Heart right ventricle (tissue), 16 donors: ENCODE data around the gene CCDC28A. TPM values are rescaled to one million over a fixed set of nuclear protein-coding genes. Genes with fewer than 3 reads are reported as not detected.
A peak's percentile ranks its signal among the peaks of the same experiment; 100 is the strongest.

Experiments
- ATAC-seq, 8 donors: fragments of 200-7000 bp; cut with Tn5 transposase; one replicate each; pipeline ENCODE4 v1.9.1; 2020; ENCODE audit warnings: mild to moderate bottlenecking in 8 of 8, moderate library complexity in 8 of 8, moderate number of reproducible peaks in 1 of 8
- DNase-seq, 2 donors: peaks; one replicate each; pipeline ENCODE4 v3.0.0-alpha.2; 2020
- H3K27ac ChIP-seq, 10 donors: fragments of 200-600 bp; sonication (generic) in 2 of 10; one replicate each; pipeline versions ENCODE4 v1.5.0 to v1.8.0; 2020 to 2022; ENCODE audit warnings: mild to moderate bottlenecking in 3 of 10
- H3K27me3 ChIP-seq, 7 donors: fragments of 200-600 bp; one replicate each; pipeline ENCODE4 v1.8.0; 2021 to 2022; ENCODE audit warnings: mild to moderate bottlenecking in 2 of 7
- H3K36me3 ChIP-seq, 9 donors: fragments of 200-600 bp; sonication (generic) in 1 of 9; one replicate each; pipeline versions ENCODE4 v1.5.0 to v1.8.0; 2020 to 2022; ENCODE audit warnings: mild to moderate bottlenecking in 2 of 9
- H3K4me1 ChIP-seq, 9 donors: fragments of 200-600 bp; sonication (generic) in 1 of 9; one replicate each; pipeline versions ENCODE4 v1.5.0 to v1.8.0; 2020 to 2022; ENCODE audit warnings: mild to moderate bottlenecking in 4 of 9
- H3K4me3 ChIP-seq, 10 donors: fragments of 200-600 bp; sonication (generic) in 2 of 10; one replicate each; pipeline versions ENCODE4 v1.5.0 to v1.8.0; 2020 to 2022; ENCODE audit warnings: mild to moderate bottlenecking in 7 of 10, moderate library complexity in 2 of 10
- H3K9me3 ChIP-seq, 11 donors: fragments of 200-600 bp in 10 of 11; sonication (generic) in 2 of 11; one replicate each; pipeline versions ENCODE4 v1.5.0 to v1.8.0; 2013 to 2022; ENCODE audit warnings: mild to moderate bottlenecking in 2 of 11, control low read depth in 1 of 11, moderate library complexity in 1 of 11
- WGBS, 2 donors: extraction: QIAGEN DNeasy Blood & Tissue Kit; methylation state at CpG; one replicate each; pipeline ENCODE4 v1.1.7; 2013; ENCODE audit warnings: inconsistent platforms in 1 of 2; 5-methylcytosine and 5-hydroxymethylcytosine counted together
- intact Hi-C, 10 donors: fragments of 100-400 bp; cut with DNase I; formaldehyde crosslinking; loops; one replicate each; pipeline versions ENCODE4 v1.11.1 to v1.14.2; 2022
- long read RNA-seq, 3 donors: library from polyadenylated mRNA; unstranded; transcript quantifications; one replicate each; pipeline ENCODE4 v2.0.0, GENCODE V29; 2020 to 2021
- polyA plus RNA-seq, 2 donors: library from polyadenylated mRNA; stranded (reverse); fragments of 200-250 nt; gene quantifications; one replicate each; pipeline ENCODE4 v1.2.3, GENCODE V29; 2013
- total RNA-seq, 10 donors: library from RNA; stranded (reverse); fragmentation: NEBNext Ultra II Directional in 3 of 10; extraction: Animal tissue kit (Norgen Biotek cat#: 25700) in 3 of 10; gene quantifications; one replicate each; pipeline versions ENCODE4 v1.2.1 to v1.2.4, GENCODE V29; 2021 to 2023
- TF ChIP-seq, protein P1 (sequence below), 9 donors: fragments of 200-600 bp; sonication (generic) in 2 of 9; IDR thresholded peaks; one replicate each; pipeline versions ENCODE4 v1.5.0 to v1.8.0; 2021 to 2022; ENCODE audit warnings: antibody characterized with exemption in 9 of 9, mild to moderate bottlenecking in 5 of 9, moderate library complexity in 1 of 9
- donor health status: Arrhythmogenic right ventricular cardiomyopathy.
- donor health status: ischemic (EF 13 %, LVEDD 7.1; RV severe dilation, severe dysfunction).
- donor health status: healthy with polysubstance abuse.
- donor health status: DM: no; HTN: yes; CAD: no.
- donor health status: DM: no; HTN: no; CAD: no.
- donor health status: ischemic (EF 25% LVEDD 6.9; RV normal size, moderate dysfunction).
- donor health status: ischemic (EF 25% LVEDD 5.7; RV mildly dilated, moderate dysfunction).
- donor health status: healthy.
- donor health status: DM: yes; HTN: yes; CAD: no.
- donor health status: Ischemic cardiomyopathy.
- donor health status: ischemic (EF 35%, LVEDD 5.7; RV mildly dilated, moderate dysfunction).
- donor health status: nonischemic (EF 11% LVEDD 7.7; RV severe dilation, severe dysfunction).
- donor health status: DM: yes; HTN: yes; CAD: no.
- donor health status: PGD.
- donor health status: ischemic (EF 29% LVEDD 5.4; RV normal size, mild dysfunction).
- donor health status: nonischemic (EF 23%, LVEDD 6.1; RV moderate dilation, normal function).

CCDC28A gene
- total RNA-seq (10 to 100 TPM in 3 of 10 donors, 1 to 10 TPM in 7; 4.9 to 15.6 (median 9.5) TPM), polyA plus RNA-seq (10 to 100 TPM in 1 of 2 donors, 1 to 10 TPM in 1; 7.9 to 25.4 TPM)
- long read RNA-seq, donor 1, transcript CCDC28A-202 (6 exons, 1,505 nt) = major isoform, 7 of 11 reads
- long read RNA-seq, donor 1, partial matches to known transcripts = 4 of 11 reads
- long read RNA-seq, donor 1, other reads (novel, unspliced or antisense) = 0 of 11 reads
- long read RNA-seq, donor 2, partial matches to known transcripts = 1 of 7 reads
- long read RNA-seq, donor 2, other reads (novel, unspliced or antisense) = 2 of 7 reads
- long read RNA-seq, donor 3, partial matches to known transcripts = 1 of 5 reads
- long read RNA-seq, donor 3, other reads (novel, unspliced or antisense) = 0 of 5 reads

DNA sequence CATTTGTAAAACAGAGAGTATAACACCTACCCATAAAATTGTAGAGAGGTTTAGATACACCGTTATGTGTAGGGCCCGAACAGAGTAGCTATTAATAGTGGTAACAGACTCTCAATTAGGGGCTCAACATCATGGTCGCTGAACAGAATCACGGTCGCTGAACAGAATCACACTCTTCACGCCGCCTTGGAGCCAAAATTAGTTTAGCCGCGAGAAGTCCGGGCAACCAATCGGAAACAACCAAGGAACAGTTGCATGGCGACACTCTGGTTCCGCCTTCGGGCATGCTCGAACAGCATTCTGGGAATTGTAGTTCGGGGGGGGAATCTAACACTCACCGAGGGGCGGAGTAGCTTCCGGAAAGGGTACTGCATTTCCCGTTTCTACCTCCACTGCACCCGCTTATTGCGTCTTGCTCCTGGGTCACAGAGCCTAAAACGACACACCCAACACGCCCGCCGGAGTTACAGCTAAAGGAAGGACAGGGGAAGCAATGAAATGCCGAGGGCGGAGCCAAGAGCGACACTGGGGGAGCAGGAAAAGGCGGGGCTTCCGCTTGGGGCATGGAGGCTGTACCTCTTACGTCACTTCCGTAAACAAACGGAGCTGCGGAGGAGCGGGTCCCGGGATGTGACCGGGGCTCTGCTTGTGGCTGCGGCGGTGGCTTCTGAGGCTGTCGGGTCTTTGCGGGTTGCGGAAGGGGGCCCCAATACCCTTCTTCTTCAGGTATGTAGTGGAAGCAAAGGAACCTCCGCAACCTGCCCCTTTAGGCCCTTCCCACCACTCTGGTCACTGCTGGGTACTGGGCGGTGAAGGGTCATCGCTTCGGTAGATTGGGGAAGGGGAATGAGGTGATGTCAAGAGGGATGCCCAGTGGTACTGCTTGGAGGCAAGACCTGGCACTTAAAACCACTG lies at the start of gene CCDC28A:
Gene CCDC28A (plus strand): TSS at position 593 of the 915 bp plus-strand sequence. CDS start 2,352 bp downstream, outside the sequence.
- intact Hi-C loops = loop anchor here in 3 of 10 donors (2.0 to 5.0 kb wide), 3 partner anchors 181 to 366 kb away; no protein-coding TSS in a partner anchor
- TF ChIP-seq, protein P1, sequence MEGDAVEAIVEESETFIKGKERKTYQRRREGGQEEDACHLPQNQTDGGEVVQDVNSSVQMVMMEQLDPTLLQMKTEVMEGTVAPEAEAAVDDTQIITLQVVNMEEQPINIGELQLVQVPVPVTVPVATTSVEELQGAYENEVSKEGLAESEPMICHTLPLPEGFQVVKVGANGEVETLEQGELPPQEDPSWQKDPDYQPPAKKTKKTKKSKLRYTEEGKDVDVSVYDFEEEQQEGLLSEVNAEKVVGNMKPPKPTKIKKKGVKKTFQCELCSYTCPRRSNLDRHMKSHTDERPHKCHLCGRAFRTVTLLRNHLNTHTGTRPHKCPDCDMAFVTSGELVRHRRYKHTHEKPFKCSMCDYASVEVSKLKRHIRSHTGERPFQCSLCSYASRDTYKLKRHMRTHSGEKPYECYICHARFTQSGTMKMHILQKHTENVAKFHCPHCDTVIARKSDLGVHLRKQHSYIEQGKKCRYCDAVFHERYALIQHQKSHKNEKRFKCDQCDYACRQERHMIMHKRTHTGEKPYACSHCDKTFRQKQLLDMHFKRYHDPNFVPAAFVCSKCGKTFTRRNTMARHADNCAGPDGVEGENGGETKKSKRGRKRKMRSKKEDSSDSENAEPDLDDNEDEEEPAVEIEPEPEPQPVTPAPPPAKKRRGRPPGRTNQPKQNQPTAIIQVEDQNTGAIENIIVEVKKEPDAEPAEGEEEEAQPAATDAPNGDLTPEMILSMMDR (IDR thresholded peaks at IDR 0.05) = peak in 1 of 9 donors; percentile 9
- DNase-seq (peak; percentile 91 to 96), ATAC-seq (peak; percentile 97 to 99 (median 98))
- H3K27ac ChIP-seq = peak within 1 kb of the TSS; percentile 90 to 99 (median 96)
- peaks cover 0 to 30% (median 0%) of the 10 kb centered on the region in 9 donors for H3K36me3 ChIP-seq
- peaks cover 2 to 30% (median 22%) of the 10 kb centered on the region in 9 donors for H3K4me1 ChIP-seq
- H3K4me3 ChIP-seq = peak within 1 kb of the TSS; percentile 69 to 96 (median 84)
- no peaks in the 10 kb centered on the region for H3K27me3 ChIP-seq
- WGBS, 2 donors = 0% methylated on average over 47 of the region's 47 CpGs
- no peaks in the 10 kb centered on the region for H3K9me3 ChIP-seq

DNA sequence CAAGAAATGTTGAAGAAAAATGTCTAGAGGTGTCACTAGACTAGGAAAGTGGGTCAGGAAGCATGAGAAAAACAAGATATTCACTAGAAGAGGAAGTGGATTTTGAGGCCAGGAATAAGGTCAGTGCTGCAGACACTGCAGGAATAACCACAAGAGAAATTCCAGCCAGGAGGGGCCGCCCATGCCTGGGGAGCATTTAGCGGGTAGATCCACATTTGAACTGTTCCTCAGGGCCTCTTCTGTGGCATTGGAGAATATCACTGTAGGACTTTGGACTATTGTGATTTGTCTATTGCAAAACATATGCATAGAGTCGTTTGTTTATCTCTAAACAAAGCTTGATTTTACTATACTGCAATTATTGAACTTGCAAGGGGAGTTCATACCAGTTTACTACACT lies 49.6 kb upstream of the CCDC28A start:
- peaks cover 0 to 39% (median 12%) of the 10 kb centered on the region in 9 donors for H3K4me1 ChIP-seq
- no peaks in the 10 kb centered on the region for H3K36me3 ChIP-seq
- intact Hi-C loops = no loop called here
- no peak overlapping the region for H3K4me3 ChIP-seq
- TF ChIP-seq, protein P1 (IDR thresholded peaks at IDR 0.05) = peak in 3 of 9 donors; percentile 12 to 38 (median 19)
- DNase-seq (peak; percentile 34 to 43), ATAC-seq (peak in 6 of 8 donors; percentile 37 to 73 (median 69))
- 44 to 53% methylated on average over 3 of the region's 3 CpGs for WGBS, 2 donors
- H3K9me3 ChIP-seq = no peaks in the 10 kb centered on the region
- H3K27ac ChIP-seq = peak overlapping the region in 1 of 10 donors; percentile 11
- no peaks in the 10 kb centered on the region for H3K27me3 ChIP-seq

DNA sequence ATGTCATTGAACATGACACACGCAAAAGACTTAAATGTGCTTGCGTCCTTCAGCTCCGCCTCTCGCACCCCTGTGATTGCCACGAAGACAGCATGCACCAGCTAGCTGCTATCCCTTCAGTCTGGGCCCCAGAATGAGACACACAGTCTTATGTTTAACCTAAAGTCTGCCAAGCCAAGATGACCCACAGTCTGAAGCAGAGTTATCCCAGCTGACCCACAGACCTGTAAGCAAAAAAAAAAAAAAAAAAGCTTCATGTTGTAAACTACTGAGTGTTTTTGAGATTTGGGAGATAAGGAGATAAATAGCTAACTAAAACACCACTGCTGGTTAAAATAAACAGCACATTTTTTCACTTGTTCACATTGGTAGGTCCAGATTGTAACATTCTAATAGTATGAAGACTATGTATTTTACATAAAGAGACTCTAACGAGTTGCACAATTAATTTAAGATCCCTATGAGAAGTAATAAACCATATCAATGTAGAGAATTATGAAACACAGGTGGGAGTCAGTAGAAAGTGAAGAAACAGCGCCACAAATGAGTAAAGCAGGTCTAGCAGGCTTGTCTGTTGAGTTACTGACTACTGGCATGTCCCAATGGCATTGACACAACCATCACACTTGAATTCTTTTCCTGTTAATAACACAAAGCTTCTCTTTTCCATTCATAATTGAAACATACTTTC lies 47.4 kb upstream of the CCDC28A start:
- no peak for ATAC-seq
- TF ChIP-seq, protein P1 (IDR thresholded peaks at IDR 0.05) = no peak
- Histone ChIP-seq H3K27ac (peak overlapping the region in 1 of 10 donors; percentile 3), H3K9me3 (no peaks in the 10 kb centered on the region), H3K4me3 (no peak overlapping the region), H3K36me3 (no peaks in the 10 kb centered on the region), H3K4me1 (peaks cover 0 to 33% (median 12%) of the 10 kb centered on the region in 9 donors), H3K27me3 (no peaks in the 10 kb centered on the region)
- intact Hi-C loops = no loop called here
- 93 to 95% methylated on average over 7 of the region's 7 CpGs for WGBS, 2 donors
- no peak for DNase-seq

DNA sequence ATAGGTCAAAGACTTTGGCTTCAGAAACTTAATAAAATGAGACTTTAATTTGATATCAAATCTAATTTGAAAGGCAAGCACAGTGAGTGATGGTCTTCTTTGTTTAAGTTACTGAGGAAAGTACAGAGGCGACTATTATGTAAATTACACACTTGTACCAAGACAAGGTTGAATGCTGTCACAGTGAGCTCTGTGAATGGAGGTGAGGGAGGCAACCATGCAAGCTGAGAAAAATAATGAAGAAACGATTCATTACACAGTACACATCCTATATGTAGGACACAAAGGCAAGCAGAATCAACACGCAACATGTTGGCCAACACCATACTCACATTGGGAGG lies 46.8 kb upstream of the CCDC28A start:
- DNase-seq (no peak), ATAC-seq (no peak)
- Histone ChIP-seq H3K4me1 (peaks cover 0 to 33% (median 12%) of the 10 kb centered on the region in 9 donors), H3K9me3 (no peaks in the 10 kb centered on the region), H3K36me3 (no peaks in the 10 kb centered on the region), H3K27me3 (no peaks in the 10 kb centered on the region), H3K27ac (peak overlapping the region in 1 of 10 donors; percentile 3), H3K4me3 (no peak overlapping the region)
- intact Hi-C loops = no loop called here
- TF ChIP-seq, protein P1 (IDR thresholded peaks at IDR 0.05) = no peak
- WGBS, 2 donors = 96% methylated on average over 3 of the region's 3 CpGs
